GM12892 (cell line): ENCODE measurements around the gene TIMELESS.
A peak's percentile ranks its signal among the peaks of the same experiment; 100 is the strongest.

Experiments
- DNase-seq: peaks from one replicate; pipeline ENCODE4 v3.0.0; 2011; ENCODE audit not compliant: insufficient read length
- FAIRE-seq: peaks from 2 replicates; lab custom pipeline; 2011; peaks lifted over from hg19 to GRCh38; lab: Jason Lieb, UNC
- POLR2A ChIP-seq: IDR thresholded peaks from 2 replicates; pipeline ENCODE4 v1.6.1; 2011; ENCODE audit warnings: low read depth, low read length, control low read depth
- POLR2AphosphoS5 ChIP-seq: IDR thresholded peaks from 2 replicates; pipeline ENCODE4 v1.6.1; 2011; ENCODE audit warnings: low read depth, low read length, control low read depth
- TAF1 ChIP-seq: IDR thresholded peaks from 2 replicates; pipeline ENCODE4 v1.6.1; 2011; ENCODE audit warnings: low read depth, mild to moderate bottlenecking, control low read depth, low read length, borderline replicate concordance

The TIMELESS gene

DNA sequence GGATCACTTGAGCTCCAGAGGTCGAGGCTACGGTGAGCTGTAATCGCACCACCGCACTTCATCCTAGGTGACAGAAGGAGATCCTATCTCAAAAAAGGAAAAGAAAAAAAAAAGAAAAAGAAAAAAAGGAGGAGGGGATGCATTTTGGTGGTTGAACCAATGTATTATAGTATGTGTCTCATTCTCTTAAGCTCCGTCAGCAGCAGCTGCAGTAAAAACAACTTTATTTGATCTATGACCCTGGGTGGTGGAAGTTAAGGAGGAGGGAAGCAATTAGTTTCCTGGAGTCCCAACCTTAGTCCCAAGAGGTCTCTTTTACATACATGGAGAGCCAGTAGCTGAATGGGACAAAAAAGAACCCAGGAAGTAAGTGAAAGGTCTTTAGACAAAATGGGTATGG is 59.8 kb downstream of the TIMELESS start:
- no peak for FAIRE-seq
- TF ChIP-seq POLR2A (no peak), POLR2AphosphoS5 (no peak), TAF1 (no peak)
- DNase-seq = no peak

DNA sequence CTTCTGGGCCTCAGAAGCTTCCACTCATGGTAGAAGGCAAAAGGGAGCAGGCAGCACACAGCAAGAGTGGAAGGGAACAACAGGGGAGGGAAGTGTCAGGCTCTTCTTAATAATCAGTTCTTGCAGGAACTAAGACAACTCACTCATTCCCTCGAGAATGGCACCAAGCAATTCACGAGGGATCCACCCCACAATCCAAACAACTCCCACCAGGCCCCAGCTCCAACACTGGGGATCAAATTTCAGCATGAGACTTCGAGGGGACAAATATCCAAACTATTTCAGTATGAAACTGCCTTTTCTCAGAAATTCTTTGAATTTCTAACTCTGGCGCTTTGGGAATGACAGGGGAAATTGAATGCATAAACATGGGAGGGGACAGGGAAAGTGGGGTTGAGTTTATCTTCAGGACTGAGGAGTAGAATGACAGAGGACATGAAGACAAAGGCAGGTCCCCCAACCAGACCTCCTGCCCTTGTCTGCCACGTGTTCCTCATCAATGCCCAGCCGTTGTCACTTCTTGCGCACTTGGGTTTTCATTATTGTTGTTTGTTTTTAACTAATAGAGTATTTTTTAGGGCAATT is 62.0 kb downstream of the TIMELESS start:
- DNase-seq (no peak), FAIRE-seq (no peak)
- TF ChIP-seq POLR2A = no peak
- TF ChIP-seq POLR2AphosphoS5 = no peak
- no peak for TF ChIP-seq TAF1

DNA sequence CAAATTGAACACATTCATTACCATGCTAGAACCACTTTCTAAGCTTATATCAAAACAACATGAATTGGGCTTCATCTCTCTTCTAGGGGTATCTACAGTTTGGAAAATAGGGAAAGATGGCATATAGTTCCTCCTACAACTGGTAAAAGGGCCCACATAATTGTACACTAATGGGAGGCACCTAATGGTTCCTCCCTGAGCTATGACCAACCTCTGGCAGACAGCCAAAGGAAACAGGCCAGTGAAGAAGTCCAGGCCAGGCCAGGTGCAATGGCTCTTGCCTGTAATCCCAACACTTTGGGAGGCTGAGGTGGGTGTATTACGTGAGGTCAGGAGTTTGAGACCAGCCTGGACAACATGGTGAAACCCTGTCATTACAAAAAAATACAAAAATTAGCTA is 63.4 kb downstream of the TIMELESS start:
- TF ChIP-seq TAF1 = no peak
- TF ChIP-seq POLR2AphosphoS5 = no peak
- no peak for TF ChIP-seq POLR2A
- FAIRE-seq = no peak
- DNase-seq = no peak

DNA sequence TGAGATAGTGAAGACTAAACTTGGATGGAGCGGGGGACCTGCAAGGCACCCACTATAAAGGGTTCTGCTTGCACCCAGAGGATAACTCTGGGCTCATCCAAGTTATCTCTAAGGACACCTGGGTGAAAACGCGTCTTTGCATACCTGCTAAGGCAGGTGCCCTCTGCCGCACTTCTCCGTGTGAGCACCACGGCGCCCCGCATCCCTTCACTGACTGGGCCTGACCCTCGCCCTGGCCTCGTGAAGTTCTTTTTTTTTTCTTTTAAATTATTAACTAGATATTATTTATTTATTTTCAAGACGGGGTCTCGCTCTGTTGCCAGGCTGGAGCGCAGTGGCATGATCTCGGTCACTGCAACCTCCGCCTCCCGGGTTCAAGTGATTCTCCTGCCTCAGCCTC is 66.6 kb downstream of the TIMELESS start:
- DNase-seq (no peak), FAIRE-seq (no peak)
- no peak for TF ChIP-seq POLR2AphosphoS5
- TF ChIP-seq TAF1 = no peak
- no peak for TF ChIP-seq POLR2A

DNA sequence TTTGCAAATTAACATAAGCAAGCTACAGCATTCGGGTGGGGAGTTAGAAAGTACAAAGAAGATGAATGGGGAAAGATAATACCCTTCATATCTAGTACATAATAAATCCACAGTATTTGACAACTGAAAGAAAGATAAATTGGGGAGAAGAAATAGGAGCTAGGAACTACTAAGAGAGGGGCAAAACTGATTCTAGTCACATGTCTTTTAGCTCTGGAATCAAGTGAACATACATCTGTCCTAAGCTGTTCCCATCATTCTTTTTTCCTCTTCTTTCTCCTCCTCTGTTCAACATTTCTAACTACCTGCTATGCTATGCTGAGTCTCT is 71.3 kb downstream of the TIMELESS start:
- DNase-seq (no peak), FAIRE-seq (no peak)

DNA sequence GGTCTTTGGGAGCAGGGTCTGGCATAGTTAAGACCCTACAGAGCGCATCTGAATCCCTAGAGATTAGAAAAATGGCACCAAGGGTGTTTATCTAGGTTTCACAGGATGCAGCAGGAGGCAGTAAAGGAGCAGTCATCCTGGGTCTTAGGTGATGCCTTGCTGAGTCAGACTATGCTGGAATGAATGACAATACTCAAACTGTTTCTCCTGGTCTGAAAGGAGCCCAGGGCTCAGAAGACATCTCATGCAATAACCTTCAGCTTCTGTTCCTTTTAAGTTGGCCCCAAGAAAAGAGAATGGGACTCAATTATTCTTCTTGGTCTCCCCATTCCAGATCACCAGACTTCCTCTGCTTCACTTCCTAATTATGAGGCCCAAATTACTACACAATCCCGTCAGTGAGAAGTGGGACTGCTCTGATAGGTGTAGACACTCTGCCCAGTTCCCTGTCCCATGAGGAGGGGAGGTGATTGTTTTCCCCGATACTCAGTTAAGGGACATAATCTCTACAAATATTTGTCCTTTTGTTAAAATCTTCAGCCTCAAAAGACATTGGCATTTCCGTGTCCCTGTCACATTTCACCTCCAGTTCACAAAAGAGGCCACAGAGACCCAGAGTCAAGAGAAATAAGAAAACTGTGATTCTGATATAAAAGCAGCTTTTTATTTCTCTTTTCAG is 71.8 kb downstream of the TIMELESS start:
- no peak for FAIRE-seq
- TF ChIP-seq POLR2A = no peak
- no peak for TF ChIP-seq TAF1
- TF ChIP-seq POLR2AphosphoS5 = no peak

More for the DNA sequence above, 71.3 kb downstream of the TIMELESS start:
- TF ChIP-seq POLR2A = no peak
- no peak for TF ChIP-seq POLR2AphosphoS5
- no peak for TF ChIP-seq TAF1

DNA sequence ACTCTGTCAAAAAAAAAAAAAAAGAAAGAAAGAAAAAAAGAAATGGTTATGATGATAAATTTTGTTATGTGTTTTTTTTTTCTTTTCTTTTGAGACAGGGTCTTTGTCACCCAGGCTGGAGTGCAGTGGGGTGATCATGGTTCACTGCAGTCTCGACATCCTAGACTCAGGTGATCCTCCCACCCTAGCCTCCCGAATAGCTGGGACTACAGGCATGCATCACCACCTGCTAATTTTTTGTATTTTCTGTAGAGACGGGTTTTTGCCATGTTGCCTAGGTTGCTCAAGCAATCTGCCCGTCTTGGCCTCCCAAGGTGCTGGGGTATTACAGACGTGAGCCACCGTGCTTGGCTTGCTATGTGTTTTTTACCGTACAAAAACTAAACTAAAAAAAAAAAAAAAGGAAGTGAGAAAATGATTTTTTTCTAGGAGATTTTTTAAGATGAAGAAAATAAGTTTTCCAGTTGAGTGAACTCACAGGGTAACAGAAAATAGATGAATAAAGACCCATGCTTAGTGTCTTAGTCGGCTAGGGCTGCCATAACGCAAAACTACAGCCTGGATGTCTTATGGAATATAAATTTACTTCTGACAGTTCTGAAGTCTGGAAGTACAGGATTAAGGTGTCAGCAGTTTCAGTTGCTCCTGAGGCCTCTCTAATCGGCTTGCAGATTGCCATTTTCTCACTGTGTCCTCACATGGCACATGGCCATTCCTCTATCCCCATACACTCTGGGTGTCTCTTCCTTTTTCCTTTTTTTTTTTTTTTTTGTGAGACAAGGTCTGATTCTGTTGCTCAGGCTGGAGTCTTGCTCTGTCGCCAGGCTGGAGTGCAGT is 73.4 kb downstream of the TIMELESS start:
- no peak for FAIRE-seq
- TF ChIP-seq POLR2A (no peak), TAF1 (0 out of 2 replicates have a peak, but pooled peaks have one; percentile 10), POLR2AphosphoS5 (no peak)
- no peak for DNase-seq

More for the DNA sequence above, 71.8 kb downstream of the TIMELESS start:
- DNase-seq = no peak

DNA sequence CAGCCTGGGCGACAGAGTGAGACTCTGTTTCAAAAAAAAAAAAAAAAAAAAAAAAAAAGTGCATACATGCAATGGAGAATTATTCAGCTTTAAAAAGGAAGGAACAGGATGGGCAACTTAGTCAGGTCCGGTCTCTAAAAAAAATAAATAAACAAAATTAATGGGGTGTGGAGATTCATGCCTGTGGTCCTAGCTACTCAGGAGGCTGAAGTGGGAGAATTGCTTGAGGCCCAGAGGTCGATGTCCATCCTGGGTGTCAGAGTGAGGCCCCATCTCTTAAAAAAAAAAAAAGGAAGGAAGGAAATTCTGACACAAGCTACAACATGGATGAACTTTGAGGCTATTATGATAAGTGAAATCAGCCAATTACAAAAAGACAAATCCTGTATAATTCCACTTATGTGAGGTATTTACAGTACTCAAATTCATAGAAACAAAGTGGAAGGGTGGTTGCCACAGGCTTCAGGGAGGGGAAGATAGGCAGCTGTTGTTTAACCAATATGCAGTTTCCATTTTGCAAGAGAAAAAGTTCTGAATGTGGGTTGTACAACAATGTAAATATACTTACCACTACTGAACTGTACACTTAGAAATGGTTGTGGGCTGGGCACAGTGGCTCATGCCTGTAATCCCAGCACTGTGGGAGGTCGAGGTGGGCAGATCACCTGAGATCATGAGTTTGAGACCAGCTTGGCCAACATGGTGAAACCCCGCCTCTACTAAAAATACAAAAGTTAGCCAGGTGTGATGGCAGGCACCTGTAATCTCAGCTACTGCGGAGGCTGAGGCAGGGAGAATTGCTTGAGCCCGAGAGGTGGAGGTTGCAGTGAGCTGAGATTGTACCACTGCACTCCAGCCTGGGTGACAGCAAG is 74.3 kb downstream of the TIMELESS start:
- DNase-seq = no peak
- FAIRE-seq = peak; percentile 33
- TF ChIP-seq POLR2AphosphoS5 (no peak), POLR2A (no peak), TAF1 (no peak)

DNA sequence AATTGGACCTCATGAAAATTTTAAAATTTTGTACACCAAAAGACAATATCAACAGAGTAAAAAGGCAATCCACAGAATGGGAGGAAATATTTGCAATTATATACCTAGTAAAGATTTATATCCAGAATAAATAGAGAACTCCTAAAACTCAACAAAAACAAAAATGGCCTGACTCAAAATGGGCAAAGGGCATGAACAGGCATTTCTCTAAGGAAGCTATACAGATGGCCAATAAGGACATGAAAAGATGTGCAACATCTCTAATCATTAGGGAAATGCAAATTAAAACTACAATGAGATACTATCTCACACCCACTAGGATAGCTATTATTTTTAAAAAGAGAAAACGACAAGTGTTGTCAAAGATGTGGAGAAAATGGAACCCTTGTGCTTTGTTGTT is 75.7 kb downstream of the TIMELESS start:
- TF ChIP-seq POLR2AphosphoS5 (no peak), POLR2A (no peak), TAF1 (no peak)
- DNase-seq (no peak), FAIRE-seq (no peak)

DNA sequence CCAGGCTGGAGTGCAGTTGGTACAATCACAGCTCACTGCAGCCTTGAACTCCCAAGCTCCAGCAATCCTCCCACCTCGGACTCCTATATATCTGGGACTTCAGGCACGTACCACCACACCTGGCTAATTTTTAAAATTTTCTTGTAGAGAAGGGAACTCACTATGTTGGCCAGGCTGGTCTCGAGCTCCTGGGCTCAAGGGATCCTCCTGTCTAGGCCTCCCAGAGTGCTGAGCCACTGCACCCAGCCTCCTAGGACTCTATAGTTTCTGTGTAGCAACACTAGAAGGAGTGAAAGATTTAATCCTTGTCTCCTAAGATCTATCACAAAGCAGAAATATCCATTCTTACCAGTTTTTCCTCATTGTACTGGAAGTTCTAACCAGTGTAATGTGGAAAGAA is 82.3 kb downstream of the TIMELESS start:
- DNase-seq = no peak
- TF ChIP-seq POLR2AphosphoS5 (no peak), POLR2A (no peak)
- FAIRE-seq = no peak
